Ascending aorta (tissue), 2 donors: ENCODE results near the gene RNU6-7. TPM values are rescaled to one million over a fixed set of nuclear protein-coding genes. Genes with fewer than 3 reads are reported as not detected.

Source experiments
- DNase-seq, 2 donors: peaks; one replicate each; pipeline ENCODE4 v3.0.0-alpha.2; 2019; ENCODE audit warnings: low spot score in 2 of 2
- H3K27ac ChIP-seq, 2 donors: fragments of 200-600 bp; sonication (generic); one replicate each; pipeline ENCODE4 v1.5.1; 2016 to 2017; ENCODE audit warnings: mild to moderate bottlenecking in 1 of 2
- H3K27me3 ChIP-seq: fragments of 200-600 bp; sonication (generic); one replicate; pipeline ENCODE4 v1.5.1; 2017
- H3K36me3 ChIP-seq, 2 donors: fragments of 200-600 bp; sonication (generic); one replicate each; pipeline ENCODE4 v1.5.1; 2016
- H3K4me1 ChIP-seq, 2 donors: fragments of 200-600 bp; sonication (generic); one replicate each; pipeline ENCODE4 v1.5.1; 2016 to 2017; ENCODE audit warnings: mild to moderate bottlenecking in 1 of 2
- H3K4me3 ChIP-seq, 2 donors: fragments of 200-600 bp; sonication (generic); one replicate each; pipeline ENCODE4 v1.5.1; 2016 to 2017; ENCODE audit warnings: mild to moderate bottlenecking in 1 of 2
- H3K9me3 ChIP-seq, 2 donors: fragments of 200-600 bp; sonication (generic); one replicate each; pipeline ENCODE4 v1.5.1; 2016
- intact Hi-C: fragments of 100-400 bp; cut with DNase I; formaldehyde crosslinking; loops from one replicate; pipeline ENCODE4 v1.15.1; 2023
- total RNA-seq: library from RNA; depleted of rRNA; stranded (reverse); fragments of >200 nt; gene quantifications from one replicate; pipeline ENCODE4 v1.1.0, GENCODE V29; 2016
- TF ChIP-seq, protein P1 (sequence below), 3 experiments: fragments of 200-600 bp in 2 of 3; fragments of 450-650 bp in 1 of 3; sonication (generic) in 2 of 3; IDR thresholded peaks; one replicate each; pipeline ENCODE4 v1.5.1; 2016 to 2019; ENCODE audit warnings: antibody characterized with exemption in 3 of 3, mild to moderate bottlenecking in 1 of 3, moderate library complexity in 1 of 3

RNU6-7 gene
- total RNA-seq, 1 donor from 2014 or later: not detected

DNA sequence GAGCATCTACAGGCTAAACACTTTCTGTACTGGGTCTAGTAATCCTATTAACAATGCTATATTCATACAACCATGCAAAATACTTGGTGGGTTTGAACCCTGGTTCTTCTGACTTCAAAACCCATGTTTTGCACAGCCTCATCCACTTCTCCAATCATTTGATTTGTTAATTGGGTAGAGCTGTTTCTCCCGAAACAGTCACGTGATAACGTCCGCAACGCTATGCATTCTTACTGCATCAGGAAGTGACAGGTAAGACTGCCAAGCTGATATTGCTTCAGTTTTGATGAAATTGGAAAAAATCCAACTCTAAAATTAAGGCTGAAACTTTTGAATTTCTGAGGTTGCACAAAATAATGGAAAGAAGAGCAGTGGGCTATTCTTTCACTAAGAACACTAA, 30.4 kb upstream of the RNU6-7 start:
- H3K27me3 ChIP-seq: no peaks in the 10 kb centered on the region
- H3K4me1 ChIP-seq: no peaks in the 10 kb centered on the region
- TF ChIP-seq, protein P1, sequence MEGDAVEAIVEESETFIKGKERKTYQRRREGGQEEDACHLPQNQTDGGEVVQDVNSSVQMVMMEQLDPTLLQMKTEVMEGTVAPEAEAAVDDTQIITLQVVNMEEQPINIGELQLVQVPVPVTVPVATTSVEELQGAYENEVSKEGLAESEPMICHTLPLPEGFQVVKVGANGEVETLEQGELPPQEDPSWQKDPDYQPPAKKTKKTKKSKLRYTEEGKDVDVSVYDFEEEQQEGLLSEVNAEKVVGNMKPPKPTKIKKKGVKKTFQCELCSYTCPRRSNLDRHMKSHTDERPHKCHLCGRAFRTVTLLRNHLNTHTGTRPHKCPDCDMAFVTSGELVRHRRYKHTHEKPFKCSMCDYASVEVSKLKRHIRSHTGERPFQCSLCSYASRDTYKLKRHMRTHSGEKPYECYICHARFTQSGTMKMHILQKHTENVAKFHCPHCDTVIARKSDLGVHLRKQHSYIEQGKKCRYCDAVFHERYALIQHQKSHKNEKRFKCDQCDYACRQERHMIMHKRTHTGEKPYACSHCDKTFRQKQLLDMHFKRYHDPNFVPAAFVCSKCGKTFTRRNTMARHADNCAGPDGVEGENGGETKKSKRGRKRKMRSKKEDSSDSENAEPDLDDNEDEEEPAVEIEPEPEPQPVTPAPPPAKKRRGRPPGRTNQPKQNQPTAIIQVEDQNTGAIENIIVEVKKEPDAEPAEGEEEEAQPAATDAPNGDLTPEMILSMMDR (IDR thresholded peaks at IDR 0.05): no peak
- no peaks in the 10 kb centered on the region for H3K9me3 ChIP-seq
- H3K27ac ChIP-seq: no peak overlapping the region
- no peaks in the 10 kb centered on the region for H3K36me3 ChIP-seq
- intact Hi-C loops: no loop called here
- no peak overlapping the region for H3K4me3 ChIP-seq
- no peak for DNase-seq

DNA sequence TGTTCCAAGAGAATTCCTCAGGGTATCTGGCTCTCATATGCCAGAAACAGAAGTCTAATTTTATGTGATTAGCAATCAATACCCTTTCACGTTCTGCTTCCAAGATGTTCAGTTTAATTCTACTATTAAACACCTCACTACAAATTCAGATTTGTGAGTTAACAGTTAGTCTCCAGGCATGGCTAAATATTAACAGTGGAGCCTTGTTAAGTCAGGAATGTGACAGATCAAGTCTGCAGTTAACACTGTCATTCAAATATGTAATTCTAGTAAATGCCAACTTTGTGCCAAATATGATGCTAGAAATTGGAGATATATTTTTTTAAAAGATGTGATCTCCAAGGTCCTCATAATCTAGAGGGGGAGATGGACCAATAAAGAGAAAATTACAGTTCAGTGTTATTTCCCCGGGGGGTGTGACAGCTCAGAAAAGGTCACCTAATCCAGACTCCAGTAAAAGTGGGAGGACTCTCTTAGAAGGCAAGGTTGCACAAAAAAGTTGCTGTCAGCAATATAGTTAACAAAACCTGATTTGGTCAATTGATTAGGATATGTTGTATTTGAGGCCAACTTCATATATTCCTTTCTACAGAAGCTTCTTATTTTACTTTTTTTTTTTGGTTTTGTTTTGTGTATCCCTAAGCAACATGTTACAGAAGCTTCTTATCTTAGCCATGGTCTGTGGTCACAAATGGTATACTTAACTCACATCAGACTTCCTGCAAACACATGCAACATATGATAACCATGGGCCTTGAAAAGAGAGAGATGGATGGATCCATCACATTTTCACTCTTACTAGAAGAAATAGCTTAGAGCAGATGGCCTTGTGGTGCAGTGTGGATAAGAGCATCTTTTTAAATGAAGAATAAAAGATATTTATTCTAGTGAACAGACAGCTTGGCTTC, 18.4 kb upstream of the RNU6-7 start:
- intact Hi-C loops: no loop called here
- peaks cover 3 to 25% of the 10 kb centered on the region in 2 donors for H3K9me3 ChIP-seq
- no peaks in the 10 kb centered on the region for H3K36me3 ChIP-seq
- DNase-seq: no peak
- H3K4me3 ChIP-seq: no peak overlapping the region
- no peaks in the 10 kb centered on the region for H3K27me3 ChIP-seq
- no peak overlapping the region for H3K27ac ChIP-seq
- TF ChIP-seq, protein P1 (IDR thresholded peaks at IDR 0.05): no peak
- H3K4me1 ChIP-seq: no peaks in the 10 kb centered on the region

DNA sequence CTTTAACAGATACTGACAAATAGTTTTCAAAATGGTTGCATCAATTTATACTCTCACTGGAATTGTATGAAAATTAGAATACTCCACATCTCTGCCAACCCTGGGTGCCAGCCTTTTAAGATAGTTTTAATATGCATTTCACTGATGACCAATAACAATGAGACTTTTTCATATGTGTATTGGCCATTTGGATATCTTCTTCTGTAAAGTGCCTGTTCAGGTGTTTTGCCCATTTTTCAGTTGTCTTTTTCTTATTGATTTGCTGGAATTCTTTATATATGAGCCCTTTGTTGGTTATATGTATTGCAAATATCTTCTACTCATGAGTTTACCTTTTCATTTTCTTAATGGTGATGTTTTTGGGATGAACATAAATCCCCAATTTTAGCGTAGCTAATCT, 16.7 kb upstream of the RNU6-7 start:
- Histone ChIP-seq H3K4me3 (no peak overlapping the region), H3K4me1 (no peaks in the 10 kb centered on the region), H3K27ac (no peak overlapping the region), H3K36me3 (no peaks in the 10 kb centered on the region), H3K27me3 (no peaks in the 10 kb centered on the region), H3K9me3 (peaks cover 3 to 18% of the 10 kb centered on the region in 2 donors)
- TF ChIP-seq, protein P1 (IDR thresholded peaks at IDR 0.05): no peak
- intact Hi-C loops: no loop called here
- DNase-seq: no peak

DNA sequence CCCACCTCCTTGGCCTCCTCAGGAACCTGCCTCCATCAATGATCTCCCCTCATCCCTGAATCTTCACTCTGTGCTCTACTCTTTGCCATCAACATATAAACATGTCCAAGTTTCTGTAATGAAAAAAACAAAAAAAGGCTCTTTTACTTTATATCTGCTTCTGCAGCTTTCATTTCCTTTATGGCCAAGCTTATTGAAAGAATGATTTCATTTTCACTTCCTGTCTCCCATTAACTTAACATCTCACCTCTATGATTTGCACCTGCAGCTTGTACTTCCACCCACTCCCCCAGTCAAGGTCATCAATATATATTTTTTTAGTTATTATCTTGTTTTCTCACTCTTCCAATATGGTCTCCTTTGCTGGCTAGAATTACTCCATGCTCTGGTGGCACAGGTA, 15.6 kb upstream of the RNU6-7 start:
- H3K9me3 ChIP-seq: peaks cover 3 to 14% of the 10 kb centered on the region in 2 donors
- no peaks in the 10 kb centered on the region for H3K4me1 ChIP-seq
- no peak overlapping the region for H3K27ac ChIP-seq
- TF ChIP-seq, protein P1 (IDR thresholded peaks at IDR 0.05): no peak
- H3K27me3 ChIP-seq: no peaks in the 10 kb centered on the region
- DNase-seq: no peak
- no peaks in the 10 kb centered on the region for H3K36me3 ChIP-seq
- intact Hi-C loops: no loop called here
- H3K4me3 ChIP-seq: no peak overlapping the region

DNA sequence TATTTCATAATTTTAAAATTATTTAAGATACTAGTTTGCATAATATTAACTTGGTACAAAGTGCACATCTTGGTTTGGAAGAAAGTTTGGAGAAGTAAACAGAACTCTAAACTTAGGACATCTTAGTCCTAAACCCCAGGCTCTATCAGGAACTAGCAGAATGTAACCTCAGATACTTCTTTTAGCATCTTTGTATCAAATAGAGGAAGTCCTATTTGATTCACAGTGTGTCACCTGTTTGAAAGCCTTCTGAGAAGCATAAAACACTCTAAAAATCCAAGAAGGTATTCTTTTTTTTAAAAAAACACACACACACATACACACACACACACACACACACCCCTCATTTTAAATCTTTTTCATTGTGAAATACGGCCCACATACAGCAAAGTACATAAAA, 12.0 kb upstream of the RNU6-7 start:
- DNase-seq: no peak
- intact Hi-C loops: no loop called here
- H3K36me3 ChIP-seq: no peaks in the 10 kb centered on the region

More for the DNA sequence above, 12.0 kb upstream of the RNU6-7 start:
- no peak overlapping the region for H3K27ac ChIP-seq
- TF ChIP-seq, protein P1 (IDR thresholded peaks at IDR 0.05): no peak
- H3K4me3 ChIP-seq: no peak overlapping the region
- H3K9me3 ChIP-seq: peaks cover 3 to 6% of the 10 kb centered on the region in 2 donors
- H3K4me1 ChIP-seq: no peaks in the 10 kb centered on the region
- no peaks in the 10 kb centered on the region for H3K27me3 ChIP-seq
